GM15510 (cell line): ENCODE data around the gene RBM19.

Source experiments
- POLR2A ChIP-seq: IDR thresholded peaks from 3 replicates; pipeline ENCODE4 v1.6.1; 2011; ENCODE audit warnings: borderline replicate concordance; ENCODE audit not compliant: insufficient read length; ENCODE audit errors: extremely low read depth

RBM19 gene

GRCh38 chr12:113965951-113966797, at the start of gene RBM19:
RBM19 (minus strand) TSS chr12:113966325; CDS start chr12:113966227, 98 bp downstream.
- peak; percentile 56 for TF ChIP-seq POLR2A

- no peak for TF ChIP-seq POLR2A
Observed at GRCh38 chr12:114015851-114016250, 49.7 kb upstream of the RBM19 start.

GRCh38 chr12:114013575-114014345, 47.6 kb upstream of the RBM19 start:
- TF ChIP-seq POLR2A, result no peak

GRCh38 chr12:114012744-114013431, 46.8 kb upstream of the RBM19 start:
- TF ChIP-seq POLR2A, result no peak

GRCh38 chr12:114011711-114012110, 45.6 kb upstream of the RBM19 start:
- no peak for TF ChIP-seq POLR2A

- TF ChIP-seq POLR2A, result no peak
Observed at GRCh38 chr12:114006482-114007425, 40.6 kb upstream of the RBM19 start.

- TF ChIP-seq POLR2A, result no peak
Observed at GRCh38 chr12:114004402-114004801, 38.3 kb upstream of the RBM19 start.

- no peak for TF ChIP-seq POLR2A
Observed at GRCh38 chr12:114003286-114003685, 37.2 kb upstream of the RBM19 start.

- TF ChIP-seq POLR2A, result no peak
Observed at GRCh38 chr12:114001511-114002340, 35.6 kb upstream of the RBM19 start.

- no peak for TF ChIP-seq POLR2A
Observed at GRCh38 chr12:114000861-114001260, 34.7 kb upstream of the RBM19 start.

- no peak for TF ChIP-seq POLR2A
Observed at GRCh38 chr12:113997365-113997764, 31.2 kb upstream of the RBM19 start.

- no peak for TF ChIP-seq POLR2A
Observed at GRCh38 chr12:113996026-113996425, 29.9 kb upstream of the RBM19 start.

GRCh38 chr12:113994051-113994450, 27.9 kb upstream of the RBM19 start:
- TF ChIP-seq POLR2A, result no peak
